HUES48 (cell line): Measurements from ENCODE around the gene RBFOX2.
"Not testable (repeated sequence)": the region's sequence is repeated elsewhere in the genome, so short reads cannot be mapped to it uniquely, and the experiment has no call there.

Experiments
- H3K27ac ChIP-seq: one replicate; pipeline ENCODE4 v1.7.0; 2013; ENCODE audit warnings: low read depth, low read length, inconsistent platforms
- H3K27me3 ChIP-seq: 2 replicates; pipeline ENCODE4 v1.6.1; 2013; ENCODE audit warnings: mild to moderate bottlenecking, low read length; ENCODE audit not compliant: control insufficient read depth, insufficient read depth
- H3K36me3 ChIP-seq: 2 replicates; pipeline ENCODE4 v1.6.1; 2013; ENCODE audit warnings: low read length; ENCODE audit not compliant: control insufficient read depth, insufficient read depth
- H3K4me1 ChIP-seq: 2 replicates; pipeline ENCODE4 v1.6.1; 2013; ENCODE audit warnings: mild to moderate bottlenecking, low read length; ENCODE audit not compliant: control insufficient read depth, insufficient read depth
- H3K4me3 ChIP-seq: 2 replicates; pipeline ENCODE4 v1.5.1; 2013; ENCODE audit warnings: mild to moderate bottlenecking, low read depth, low read length
- H3K9ac ChIP-seq: 2 replicates; pipeline ENCODE4 v1.6.1; 2013; ENCODE audit warnings: mild to moderate bottlenecking, low read depth, low read length, moderate library complexity
- H3K9me3 ChIP-seq: 2 replicates; pipeline ENCODE4 v1.6.1; 2013; ENCODE audit warnings: low read length; ENCODE audit not compliant: control insufficient read depth, insufficient read depth

The RBFOX2 gene

DNA sequence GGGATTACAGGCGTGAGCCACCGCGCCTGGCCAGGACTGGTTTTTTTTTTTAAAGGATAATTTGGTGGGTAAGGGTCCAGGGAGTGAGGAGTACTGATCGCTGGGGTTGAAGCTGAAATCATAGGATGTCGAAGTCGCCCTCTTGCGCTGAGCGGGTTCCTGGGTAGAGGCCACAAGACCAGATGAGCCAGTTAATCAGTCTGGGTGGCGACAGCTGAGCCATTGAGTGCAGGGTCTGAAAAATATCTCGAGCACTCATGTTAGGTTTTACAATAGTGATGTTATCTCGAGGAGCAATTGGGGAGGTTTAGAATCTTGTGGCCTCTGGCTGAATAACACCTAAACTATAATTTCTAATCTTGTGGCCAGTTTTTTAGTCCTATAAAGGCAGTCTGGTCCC lies 303.1 kb downstream of the RBFOX2 start:
- Histone ChIP-seq H3K9me3 (no peaks in the 10 kb centered on the region), H3K27me3 (no peaks in the 10 kb centered on the region), H3K27ac (no peak overlapping the region), H3K4me1 (no peaks in the 10 kb centered on the region), H3K4me3 (no peak overlapping the region), H3K9ac (no peak overlapping the region), H3K36me3 (no peaks in the 10 kb centered on the region)

DNA sequence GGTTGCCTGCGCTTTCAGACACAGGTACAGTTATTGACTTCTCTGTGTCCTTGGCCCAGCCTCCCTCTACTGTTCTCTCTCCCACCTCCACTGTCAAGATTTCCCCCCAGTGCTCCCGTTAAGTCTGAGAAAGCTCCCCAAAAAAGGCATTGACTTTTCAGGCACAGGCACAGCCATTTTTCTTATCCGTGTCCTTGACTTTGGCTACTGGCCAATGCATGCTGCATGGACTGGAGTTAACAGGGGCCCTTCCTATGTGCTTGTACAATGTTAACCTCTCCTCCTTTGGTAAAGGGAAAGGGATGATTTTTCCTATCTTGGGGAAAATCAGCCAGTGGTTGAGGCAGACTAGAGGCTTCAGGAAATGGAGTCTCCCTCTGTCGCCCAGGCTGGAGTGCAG lies 306.7 kb downstream of the RBFOX2 start:
- no peaks in the 10 kb centered on the region for H3K4me1 ChIP-seq
- H3K36me3 ChIP-seq = no peaks in the 10 kb centered on the region
- no peak overlapping the region for H3K4me3 ChIP-seq
- H3K9me3 ChIP-seq = no peaks in the 10 kb centered on the region
- no peaks in the 10 kb centered on the region for H3K27me3 ChIP-seq
- H3K27ac ChIP-seq = no peak overlapping the region
- no peak overlapping the region for H3K9ac ChIP-seq

DNA sequence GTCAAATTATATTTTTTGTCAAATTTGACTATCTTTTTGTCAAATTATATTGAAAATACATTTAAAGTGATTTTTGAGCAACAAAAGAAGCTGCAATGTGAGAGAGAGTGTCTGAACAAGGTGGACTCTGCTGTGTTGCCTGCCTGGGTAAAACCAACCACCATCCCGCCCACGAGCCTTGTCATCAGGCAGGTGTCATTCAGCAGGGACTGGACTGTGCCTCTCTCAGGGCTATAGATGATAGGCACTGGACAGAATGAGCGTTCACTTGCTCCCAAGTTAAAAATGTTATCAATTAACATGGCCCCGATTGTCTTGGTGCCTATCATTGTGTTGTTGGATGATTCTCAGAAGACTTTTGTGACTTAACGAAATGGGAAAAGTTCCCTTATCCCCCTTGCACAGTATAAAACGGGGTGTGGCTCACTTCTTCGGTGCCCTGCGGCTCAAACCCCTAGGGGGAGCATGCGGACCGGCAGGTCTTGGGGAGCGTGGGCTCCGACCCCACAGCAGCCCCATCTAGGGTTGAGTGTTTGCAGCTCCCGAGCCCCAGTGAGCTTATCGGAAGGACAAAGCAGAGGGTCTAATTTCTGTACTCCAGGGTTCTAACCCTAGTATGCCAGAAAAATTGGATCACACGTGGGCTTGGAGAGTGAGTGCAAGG lies 309.3 kb downstream of the RBFOX2 start:
- H3K4me1 ChIP-seq = no peaks in the 10 kb centered on the region
- H3K4me3 ChIP-seq = no peak overlapping the region
- H3K27ac ChIP-seq = no peak overlapping the region
- H3K36me3 ChIP-seq = no peaks in the 10 kb centered on the region
- H3K9me3 ChIP-seq = no peaks in the 10 kb centered on the region
- no peaks in the 10 kb centered on the region for H3K27me3 ChIP-seq
- H3K9ac ChIP-seq = no peak overlapping the region

DNA sequence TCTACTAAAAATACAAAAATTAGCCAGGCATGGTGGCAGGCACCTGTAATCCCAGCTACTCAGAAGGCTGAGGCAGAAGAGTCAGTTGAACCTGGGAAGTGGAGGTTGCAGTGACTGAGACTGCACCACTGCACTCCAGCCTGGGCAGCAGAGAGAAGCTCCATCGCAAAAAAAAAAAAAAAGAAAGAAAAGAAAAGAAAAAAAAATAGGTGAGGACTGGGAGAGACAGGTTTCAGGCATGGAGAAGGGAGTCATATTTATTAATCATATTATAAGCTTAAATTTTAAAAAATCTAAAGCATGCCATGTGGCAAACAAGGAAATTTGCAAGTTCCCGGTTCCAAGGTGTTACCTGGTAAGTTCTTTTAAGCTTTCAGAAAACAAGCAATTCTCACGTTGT lies 311.1 kb downstream of the RBFOX2 start, which contains the start of gene APOL5:
Gene APOL5 (plus strand): TSS at position 301 of the 400 bp plus-strand sequence. CDS start 0 bp downstream, at position 301.
- H3K4me3 ChIP-seq = no peak within 1 kb of the TSS
- H3K27me3 ChIP-seq = no peaks in the 10 kb centered on the region
- 0 out of 2 replicates have a peak, but pooled peaks cover 5% of the 10 kb centered on the region for H3K9me3 ChIP-seq
- no peak within 1 kb of the TSS for H3K9ac ChIP-seq
- no peaks in the 10 kb centered on the region for H3K36me3 ChIP-seq
- no peak within 1 kb of the TSS for H3K27ac ChIP-seq
- no peaks in the 10 kb centered on the region for H3K4me1 ChIP-seq

DNA sequence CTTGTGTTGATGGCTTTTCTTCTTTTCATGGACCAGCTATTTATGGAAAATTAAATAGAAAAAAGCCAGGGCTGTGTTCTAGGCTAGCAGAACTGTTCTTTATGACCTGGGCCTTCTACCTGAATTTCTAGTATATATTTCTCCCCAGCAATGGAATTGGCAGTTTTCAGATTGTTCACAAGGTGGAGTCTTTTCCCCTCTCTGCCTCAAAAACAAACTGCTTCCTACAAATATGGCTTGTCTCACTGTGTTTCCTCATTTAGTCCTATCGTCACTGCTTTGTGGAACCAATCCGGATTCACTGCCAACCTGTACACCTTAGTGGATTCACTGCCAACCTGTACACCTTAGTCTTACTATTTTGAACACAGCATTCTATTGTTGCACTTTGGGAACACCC lies 316.0 kb downstream of the RBFOX2 start:
- no peaks in the 10 kb centered on the region for H3K27me3 ChIP-seq
- H3K36me3 ChIP-seq = no peaks in the 10 kb centered on the region
- no peaks in the 10 kb centered on the region for H3K4me1 ChIP-seq
- H3K4me3 ChIP-seq = no peak overlapping the region
- H3K9me3 ChIP-seq = 0 out of 2 replicates have a peak, but pooled peaks cover 5% of the 10 kb centered on the region
- no peak overlapping the region for H3K27ac ChIP-seq
- H3K9ac ChIP-seq = no peak overlapping the region

DNA sequence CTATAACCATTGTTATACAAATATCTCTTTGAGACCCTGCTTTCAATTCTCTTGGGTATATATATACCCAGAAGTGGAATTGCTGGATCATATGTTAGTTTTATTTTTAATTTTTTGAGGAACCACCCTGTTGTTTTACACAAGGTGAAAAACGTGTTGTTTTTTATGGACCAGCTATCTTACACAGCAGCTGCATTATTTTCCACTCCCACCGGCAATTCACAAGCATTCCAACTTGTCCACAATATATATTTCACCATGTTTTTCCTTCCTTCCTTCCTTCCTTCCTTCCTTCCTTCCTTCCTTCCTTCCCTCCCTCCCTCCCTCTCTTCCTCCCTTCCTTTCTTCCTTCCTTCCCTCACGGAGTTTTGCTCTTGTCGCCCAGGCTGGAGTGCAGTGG lies 317.3 kb downstream of the RBFOX2 start:
- Histone ChIP-seq H3K9me3 (0 out of 2 replicates have a peak, but pooled peaks cover 5% of the 10 kb centered on the region), H3K9ac (no peak overlapping the region), H3K27ac (no peak overlapping the region), H3K36me3 (no peaks in the 10 kb centered on the region), H3K27me3 (no peaks in the 10 kb centered on the region), H3K4me3 (no peak overlapping the region), H3K4me1 (no peaks in the 10 kb centered on the region)

DNA sequence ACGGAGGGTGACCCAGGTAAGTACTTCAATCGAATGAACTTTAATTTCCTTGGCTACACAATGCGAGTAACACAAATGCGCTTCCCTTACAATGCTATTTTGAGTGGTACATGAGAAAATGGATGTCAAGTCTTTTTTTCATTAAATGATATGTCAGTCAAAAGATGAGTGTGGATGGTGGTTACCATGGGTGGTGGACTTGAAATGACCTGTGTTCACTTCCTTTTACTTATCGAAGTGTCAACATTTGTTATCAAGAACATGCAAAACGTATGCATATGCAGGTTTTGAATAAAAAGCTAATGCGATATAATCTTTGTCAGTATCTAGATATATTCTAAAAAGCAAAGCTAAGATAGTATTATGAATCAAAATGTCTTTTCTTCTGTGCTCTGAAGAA lies 319.7 kb downstream of the RBFOX2 start:
- H3K27me3 ChIP-seq = no peaks in the 10 kb centered on the region
- H3K4me1 ChIP-seq = no peaks in the 10 kb centered on the region
- no peak overlapping the region for H3K27ac ChIP-seq
- H3K9me3 ChIP-seq = 0 out of 2 replicates have a peak, but pooled peaks cover 5% of the 10 kb centered on the region
- H3K36me3 ChIP-seq = no peaks in the 10 kb centered on the region
- no peak overlapping the region for H3K9ac ChIP-seq
- H3K4me3 ChIP-seq = no peak overlapping the region

DNA sequence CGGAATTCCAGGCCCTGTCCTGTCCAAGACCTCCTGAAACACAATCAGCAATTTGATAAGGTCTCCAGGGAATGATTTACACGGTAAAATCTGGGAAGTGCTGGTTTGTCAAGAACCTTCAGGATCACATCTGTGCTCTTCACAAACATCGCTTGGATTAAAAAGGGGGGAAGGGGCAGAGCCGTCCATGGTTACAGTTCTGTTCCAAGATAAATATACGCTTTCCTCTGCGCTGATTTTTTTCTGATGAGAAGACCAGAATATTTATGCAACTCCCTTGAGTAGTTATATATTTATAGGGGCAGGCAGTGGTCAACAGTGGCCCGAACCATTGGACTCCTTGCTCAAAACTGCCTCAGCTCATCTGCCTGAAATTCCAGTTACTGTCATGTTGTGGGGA lies 320.2 kb downstream of the RBFOX2 start:
- Histone ChIP-seq H3K27ac (no peak overlapping the region), H3K4me1 (no peaks in the 10 kb centered on the region), H3K27me3 (no peaks in the 10 kb centered on the region), H3K9me3 (0 out of 2 replicates have a peak, but pooled peaks cover 5% of the 10 kb centered on the region), H3K36me3 (no peaks in the 10 kb centered on the region), H3K4me3 (no peak overlapping the region), H3K9ac (no peak overlapping the region)

DNA sequence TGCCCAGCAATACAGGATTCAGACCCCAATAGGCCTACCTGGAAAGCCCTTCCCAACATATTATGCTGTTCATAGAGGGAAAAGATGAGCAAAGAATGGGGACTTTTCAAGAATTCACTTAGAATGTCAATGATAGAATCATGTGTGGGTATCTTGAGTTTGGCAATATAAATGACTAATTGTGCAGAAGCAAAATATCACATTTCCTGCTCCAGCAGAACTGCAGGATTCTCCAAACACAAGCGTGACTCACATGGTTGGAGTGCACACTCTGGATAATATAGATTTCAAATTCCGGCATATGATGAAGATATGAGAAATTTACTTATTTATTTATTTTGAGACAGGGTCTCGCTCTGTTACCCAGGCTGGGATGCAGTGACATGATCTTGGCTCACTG lies 323.5 kb downstream of the RBFOX2 start:
- Histone ChIP-seq H3K36me3 (no peaks in the 10 kb centered on the region), H3K9ac (no peak overlapping the region), H3K4me1 (no peaks in the 10 kb centered on the region), H3K27me3 (no peaks in the 10 kb centered on the region), H3K9me3 (no peaks in the 10 kb centered on the region), H3K27ac (no peak overlapping the region), H3K4me3 (no peak overlapping the region)

DNA sequence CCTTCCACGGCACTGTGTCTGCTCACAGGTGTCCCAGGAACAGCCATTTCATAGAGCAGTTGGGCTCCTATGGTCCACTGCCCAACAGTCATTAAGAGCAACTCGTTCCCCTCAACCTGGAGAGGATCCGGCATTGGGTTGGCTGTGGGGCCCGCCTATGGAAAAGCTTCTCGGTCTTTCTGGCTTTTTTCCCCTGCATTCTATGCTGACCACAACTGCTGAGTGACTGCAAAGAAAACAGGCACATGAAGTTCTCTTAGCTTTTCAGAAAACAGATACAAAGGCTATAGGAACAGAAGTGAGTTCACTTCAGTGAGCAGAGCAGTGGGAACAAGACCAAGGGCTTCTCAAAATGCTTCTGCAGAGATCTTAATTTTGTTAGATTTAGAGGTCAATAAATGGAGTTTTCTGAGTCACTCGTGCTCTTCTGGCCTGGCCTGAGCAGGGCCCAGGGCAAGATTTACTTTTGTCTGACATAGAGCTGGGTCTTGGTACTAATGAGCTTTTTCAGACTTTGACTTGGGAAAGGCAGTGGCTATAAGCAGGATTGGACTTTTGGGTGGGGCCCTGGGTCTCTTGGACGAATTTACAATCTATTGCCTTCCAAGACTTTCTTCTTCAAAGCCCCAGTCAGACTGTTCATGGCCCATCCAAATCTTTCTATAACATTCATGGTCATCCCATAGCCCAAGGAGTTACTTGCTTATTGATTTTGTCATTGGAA lies 324.6 kb downstream of the RBFOX2 start:
- no peaks in the 10 kb centered on the region for H3K36me3 ChIP-seq
- no peak overlapping the region for H3K9ac ChIP-seq
- no peaks in the 10 kb centered on the region for H3K4me1 ChIP-seq
- no peak overlapping the region for H3K4me3 ChIP-seq
- no peaks in the 10 kb centered on the region for H3K9me3 ChIP-seq
- H3K27me3 ChIP-seq = no peaks in the 10 kb centered on the region
- no peak overlapping the region for H3K27ac ChIP-seq

DNA sequence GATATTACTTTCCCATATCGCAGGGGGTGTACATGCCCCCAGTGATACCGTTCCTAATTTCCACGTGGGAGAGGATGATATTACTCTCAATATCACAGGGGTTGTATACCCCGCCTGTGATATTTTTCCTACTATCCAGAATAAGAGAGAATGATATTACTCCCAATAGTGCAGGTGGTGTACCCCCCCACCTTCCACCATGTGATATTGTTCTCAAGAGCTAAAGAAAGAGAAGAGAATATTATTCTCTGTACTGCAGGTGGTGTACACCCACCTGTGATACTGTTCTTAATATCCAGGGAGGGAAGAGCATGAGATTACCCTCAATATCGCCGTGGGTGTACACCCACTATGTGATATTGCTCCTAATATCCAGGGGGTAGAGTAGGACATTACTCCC lies 328.8 kb downstream of the RBFOX2 start:
- H3K27me3 ChIP-seq, H3K9me3 ChIP-seq, H3K4me1 ChIP-seq, H3K27ac ChIP-seq, H3K9ac ChIP-seq, H3K36me3 ChIP-seq, H3K4me3 ChIP-seq: not testable (repeated sequence)
